Endodermal cell (in vitro differentiated cells): ENCODE data around the gene ATP5ME. TPM values are rescaled to one million over a fixed set of nuclear protein-coding genes. Genes with fewer than 3 reads are reported as not detected.
A peak's percentile ranks its signal among the peaks of the same experiment; 100 is the strongest.

Experiments
- DNase-seq: peaks from one replicate; pipeline ENCODE4 v3.0.0-alpha.2; 2017
- H3K27ac ChIP-seq: 2 replicates; pipeline ENCODE4 v1.5.1; 2013; ENCODE audit warnings: mild to moderate bottlenecking, low read depth, low read length, moderate library complexity
- H3K27me3 ChIP-seq: 2 replicates; pipeline ENCODE4 v1.6.1; 2013; ENCODE audit warnings: mild to moderate bottlenecking, low read length, moderate library complexity; ENCODE audit not compliant: insufficient read depth, control insufficient read depth, poor library complexity, severe bottlenecking
- H3K36me3 ChIP-seq: 2 replicates; pipeline ENCODE4 v1.7.0; 2013; ENCODE audit warnings: mild to moderate bottlenecking, low read length, moderate library complexity; ENCODE audit not compliant: control insufficient read depth, insufficient read depth
- H3K4me1 ChIP-seq: one replicate; pipeline ENCODE4 v1.7.0; 2013; ENCODE audit warnings: low read length; ENCODE audit not compliant: control insufficient read depth, insufficient read depth
- H3K4me3 ChIP-seq: 2 replicates; pipeline ENCODE4 v1.5.1; 2013; ENCODE audit warnings: mild to moderate bottlenecking, low read length, moderate library complexity
- H3K9ac ChIP-seq: 2 replicates; pipeline ENCODE4 v1.6.1; 2013; ENCODE audit warnings: mild to moderate bottlenecking, low read length, moderate library complexity; ENCODE audit not compliant: poor library complexity, severe bottlenecking; ENCODE audit errors: extremely low read depth
- H3K9me3 ChIP-seq: 2 replicates; pipeline ENCODE4 v1.6.1; 2013; ENCODE audit warnings: mild to moderate bottlenecking, low read length, moderate library complexity; ENCODE audit not compliant: control insufficient read depth
- H3K27ac Mint-ChIP-seq: 2 replicates; pipeline ENCODE4 v1.8.0; 2020; ENCODE audit warnings: mixed read lengths
- H3K27me3 Mint-ChIP-seq: 2 replicates; pipeline ENCODE4 v1.8.0; 2021; ENCODE audit warnings: mild to moderate bottlenecking, mixed read lengths; ENCODE audit not compliant: insufficient read depth
- H3K36me3 Mint-ChIP-seq: 2 replicates; pipeline ENCODE4 v1.8.0; 2020; ENCODE audit warnings: low read depth, mixed read lengths
- H3K4me1 Mint-ChIP-seq: 2 replicates; pipeline ENCODE4 v1.8.0; 2020; ENCODE audit warnings: mixed read lengths
- H3K4me3 Mint-ChIP-seq: 2 replicates; pipeline ENCODE4 v1.8.0; 2020; ENCODE audit warnings: mild to moderate bottlenecking, moderate library complexity, mixed read lengths
- H3K9me3 Mint-ChIP-seq: 2 replicates; pipeline ENCODE4 v1.8.0; 2020; ENCODE audit warnings: mild to moderate bottlenecking, mixed read lengths
- CTCF ChIP-seq: fragments of 200-600 bp; sonication (generic); conservative IDR thresholded peaks from 2 replicates; pipeline ENCODE4 v1.5.0; 2021; ENCODE audit warnings: antibody characterized with exemption, mild to moderate bottlenecking
- WGBS, 2 experiments: methylation state at CpG; one replicate each; pipeline versions ENCODE4 v1.1.5 to v1.1.7; 2013; ENCODE audit warnings: missing lambda C conversion rate in 2 of 2, mixed read lengths in 1 of 2; ENCODE audit not compliant: insufficient coverage in 1 of 2, insufficient read length in 1 of 2; 5-methylcytosine and 5-hydroxymethylcytosine counted together
- total RNA-seq, 2 donors: library from RNA; stranded (reverse); fragmentation: NEBNext Ultra II Directional in 1 of 2; extraction: Animal tissue kit (Norgen Biotek cat#: 25700) in 1 of 2; gene quantifications; 2 replicates in 1 of 2; 3 replicates in 1 of 2; pipeline ENCODE4 v1.2.1, GENCODE V29; 2021

The ATP5ME gene
- total RNA-seq, 2 donors from 2014 or later: 407 to 456 TPM

DNA sequence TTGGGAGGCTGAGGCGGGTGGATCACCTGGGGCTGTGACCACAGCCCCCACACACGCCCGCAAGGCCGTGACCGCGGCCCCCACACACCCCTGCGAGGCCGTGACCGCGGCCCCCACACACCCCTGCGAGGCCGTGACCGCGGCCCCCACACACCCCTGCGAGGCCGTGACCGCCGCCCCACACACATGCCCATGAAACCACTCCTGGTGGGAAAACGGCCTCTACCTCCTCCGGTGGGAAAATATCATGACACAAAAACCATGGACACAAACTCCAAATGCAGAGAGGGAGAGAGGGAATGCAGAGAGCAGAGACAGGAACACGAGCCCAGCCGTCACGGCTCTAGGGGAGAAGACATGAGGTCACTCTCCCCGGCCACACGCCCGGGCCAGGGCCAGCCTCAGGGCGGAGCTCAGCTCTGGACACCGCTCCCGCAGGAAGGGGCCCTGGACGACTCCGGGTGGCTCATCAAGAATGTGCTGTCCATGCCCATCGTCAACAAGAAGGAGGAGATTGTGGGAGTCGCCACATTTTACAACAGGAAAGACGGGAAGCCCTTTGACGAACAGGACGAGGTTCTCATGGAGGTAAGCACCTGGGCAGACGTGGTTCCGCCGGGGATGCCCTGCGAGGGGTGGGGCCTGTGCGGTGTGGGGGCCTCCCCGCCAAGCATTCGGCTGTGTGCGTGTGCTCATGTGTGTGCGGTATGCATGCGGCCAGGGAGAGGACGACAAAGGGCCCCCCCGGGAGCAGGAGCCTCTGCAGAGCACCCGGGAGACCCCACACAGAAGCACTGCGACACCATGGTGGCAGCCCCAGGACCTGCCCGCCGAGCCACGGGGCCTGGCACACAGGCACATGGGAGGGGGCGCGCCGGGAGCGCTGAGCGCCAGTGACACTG lies 17.4 kb downstream of the ATP5ME start:
- no peak overlapping the region for H3K4me3 ChIP-seq
- no peaks in the 10 kb centered on the region for H3K27me3 ChIP-seq
- H3K9me3 ChIP-seq: no peaks in the 10 kb centered on the region
- Mint-ChIP-seq H3K27ac (no peak overlapping the region), H3K9me3 (no peaks in the 10 kb centered on the region), H3K36me3 (peaks cover 7% of the 10 kb centered on the region), H3K4me1 (no peaks in the 10 kb centered on the region), H3K27me3 (no peaks in the 10 kb centered on the region), H3K4me3 (no peak overlapping the region)
- no peak for TF ChIP-seq CTCF
- no peak overlapping the region for H3K9ac ChIP-seq
- no peak overlapping the region for H3K27ac ChIP-seq
- DNase-seq: peak; percentile 44
- 93 to 94% methylated on average over 34 to 58 of the region's 58 CpGs for WGBS, 2 experiments
- no peaks in the 10 kb centered on the region for H3K36me3 ChIP-seq
- H3K4me1 ChIP-seq: no peaks in the 10 kb centered on the region

- H3K4me3 Mint-ChIP-seq: no peak overlapping the region
- Histone ChIP-seq H3K9ac (no peak overlapping the region), H3K4me3 (no peak overlapping the region), H3K27me3 (no peaks in the 10 kb centered on the region), H3K27ac (no peak overlapping the region), H3K4me1 (no peaks in the 10 kb centered on the region), H3K9me3 (no peaks in the 10 kb centered on the region), H3K36me3 (no peaks in the 10 kb centered on the region)
- no peaks in the 10 kb centered on the region for H3K27me3 Mint-ChIP-seq
- peaks cover under 1% of the 10 kb centered on the region for H3K36me3 Mint-ChIP-seq
- no peaks in the 10 kb centered on the region for H3K9me3 Mint-ChIP-seq
- TF ChIP-seq CTCF: no peak
- no peak overlapping the region for H3K27ac Mint-ChIP-seq
- H3K4me1 Mint-ChIP-seq: no peaks in the 10 kb centered on the region
- peak; percentile 42 for DNase-seq
- WGBS, 2 experiments: 87% methylated on average over 17 to 26 of the region's 26 CpGs
Observed at GRCh38 chr4:655464-656151, 18.5 kb downstream of the ATP5ME start.

DNA sequence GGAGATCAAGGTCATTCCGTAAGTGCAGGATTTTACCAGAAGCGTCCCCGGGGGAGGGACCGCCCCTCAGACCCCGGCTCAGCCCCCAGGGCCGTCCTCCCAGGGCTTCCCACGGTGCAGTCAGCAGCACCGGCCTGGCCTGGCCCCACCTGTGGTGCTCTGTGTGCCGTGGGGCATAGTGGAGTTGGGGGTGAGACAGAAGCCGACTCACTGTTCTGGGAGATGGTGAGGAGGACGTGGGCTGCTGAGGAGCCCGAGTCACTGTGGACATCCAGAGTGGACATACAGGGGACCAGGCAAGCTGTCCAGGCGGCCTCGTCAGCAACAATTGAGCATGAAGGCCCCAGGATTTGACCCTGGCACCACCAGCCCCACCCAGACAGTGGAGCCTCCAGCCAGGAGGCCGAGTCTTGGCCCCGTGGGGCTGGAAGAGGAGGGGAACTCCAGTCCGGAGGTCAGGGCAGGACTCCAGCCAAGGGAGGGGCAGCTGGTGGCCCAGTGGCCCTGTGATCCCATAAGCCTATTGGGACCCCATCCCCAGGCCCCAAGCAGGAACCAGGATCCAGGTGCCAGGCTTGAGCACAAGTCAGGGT lies 19.1 kb downstream of the ATP5ME start:
- no peaks in the 10 kb centered on the region for H3K36me3 Mint-ChIP-seq
- H3K27ac ChIP-seq: no peak overlapping the region
- H3K4me1 ChIP-seq: no peaks in the 10 kb centered on the region
- no peaks in the 10 kb centered on the region for H3K36me3 ChIP-seq
- H3K27me3 ChIP-seq: no peaks in the 10 kb centered on the region
- no peak for TF ChIP-seq CTCF
- H3K27me3 Mint-ChIP-seq: no peaks in the 10 kb centered on the region
- H3K9me3 ChIP-seq: no peaks in the 10 kb centered on the region
- H3K4me3 ChIP-seq: no peak overlapping the region
- H3K9me3 Mint-ChIP-seq: no peaks in the 10 kb centered on the region
- H3K9ac ChIP-seq: no peak overlapping the region
- H3K4me1 Mint-ChIP-seq: no peaks in the 10 kb centered on the region
- H3K27ac Mint-ChIP-seq: no peak overlapping the region
- 83% methylated on average over 10 to 17 of the region's 17 CpGs for WGBS, 2 experiments
- no peak for DNase-seq
- H3K4me3 Mint-ChIP-seq: no peak overlapping the region
